ENCODE data around the gene MS4A3.

DNA sequence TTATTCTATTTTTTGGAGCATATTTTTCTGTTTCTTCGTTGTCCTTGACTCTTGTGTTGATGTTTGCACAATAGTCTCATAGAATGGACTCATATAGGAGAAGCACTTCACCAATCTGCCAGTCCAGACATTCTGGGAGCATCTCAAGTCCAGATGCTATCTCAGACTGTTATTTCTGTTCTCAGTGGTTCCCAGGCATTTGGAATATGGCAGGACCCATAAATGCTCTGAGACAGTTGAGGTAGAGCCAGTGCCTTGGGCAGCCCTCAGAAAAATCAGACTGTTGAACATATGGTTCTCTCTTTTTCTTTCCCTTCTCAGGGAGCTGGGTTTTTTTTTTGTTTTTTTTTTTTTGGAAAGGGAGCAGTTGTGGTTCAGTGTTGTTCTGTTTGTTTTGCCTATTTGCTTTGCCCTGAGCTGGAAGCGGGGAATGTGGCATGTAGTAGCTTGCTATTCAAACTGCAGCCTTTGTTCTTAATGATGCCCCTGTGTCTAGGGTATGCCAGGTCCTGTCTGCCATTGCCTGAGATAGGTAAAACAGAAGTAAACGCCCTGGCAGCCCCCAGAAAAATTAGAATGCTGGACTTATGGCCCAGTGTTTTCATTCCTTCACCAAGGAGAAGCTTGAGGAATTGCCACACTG is 28.3 kb downstream of the MS4A3 start:
- TF ChIP-seq GABPB1 (CRISPR knock-in tag; IDR thresholded peaks at IDR 0.05): no peak
- TF ChIP-seq, protein P1, sequence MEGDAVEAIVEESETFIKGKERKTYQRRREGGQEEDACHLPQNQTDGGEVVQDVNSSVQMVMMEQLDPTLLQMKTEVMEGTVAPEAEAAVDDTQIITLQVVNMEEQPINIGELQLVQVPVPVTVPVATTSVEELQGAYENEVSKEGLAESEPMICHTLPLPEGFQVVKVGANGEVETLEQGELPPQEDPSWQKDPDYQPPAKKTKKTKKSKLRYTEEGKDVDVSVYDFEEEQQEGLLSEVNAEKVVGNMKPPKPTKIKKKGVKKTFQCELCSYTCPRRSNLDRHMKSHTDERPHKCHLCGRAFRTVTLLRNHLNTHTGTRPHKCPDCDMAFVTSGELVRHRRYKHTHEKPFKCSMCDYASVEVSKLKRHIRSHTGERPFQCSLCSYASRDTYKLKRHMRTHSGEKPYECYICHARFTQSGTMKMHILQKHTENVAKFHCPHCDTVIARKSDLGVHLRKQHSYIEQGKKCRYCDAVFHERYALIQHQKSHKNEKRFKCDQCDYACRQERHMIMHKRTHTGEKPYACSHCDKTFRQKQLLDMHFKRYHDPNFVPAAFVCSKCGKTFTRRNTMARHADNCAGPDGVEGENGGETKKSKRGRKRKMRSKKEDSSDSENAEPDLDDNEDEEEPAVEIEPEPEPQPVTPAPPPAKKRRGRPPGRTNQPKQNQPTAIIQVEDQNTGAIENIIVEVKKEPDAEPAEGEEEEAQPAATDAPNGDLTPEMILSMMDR (IDR thresholded peaks at IDR 0.05): no peak
- TF ChIP-seq, protein P2, sequence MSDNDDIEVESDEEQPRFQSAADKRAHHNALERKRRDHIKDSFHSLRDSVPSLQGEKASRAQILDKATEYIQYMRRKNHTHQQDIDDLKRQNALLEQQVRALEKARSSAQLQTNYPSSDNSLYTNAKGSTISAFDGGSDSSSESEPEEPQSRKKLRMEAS (CRISPR knock-in tag; IDR thresholded peaks at IDR 0.05): no peak
